PC-9 (cell line): ENCODE measurements around the gene BAK1. TPM values are rescaled to one million over a fixed set of nuclear protein-coding genes. Genes with fewer than 3 reads are reported as not detected.

Experiments used
- BruUV-seq: library from RNA; stranded (reverse); fragments of 400-500 nt; replicated peaks from 2 replicates; lab custom pipeline; 2021; lab: Mats Ljungman, UMichigan
- CTCF ChIA-PET: fragments of 300-600 bp; sonication (Branson Sonifier 250); formaldehyde crosslinking; loops from one replicate; lab custom pipeline; 2022; ENCODE audit warnings: antibody characterized with exemption; lab: Charles Lee
- POLR2A ChIA-PET: fragments of 300-600 bp; sonication (Branson Sonifier 250); formaldehyde crosslinking; loops from one replicate; lab custom pipeline; 2022; ENCODE audit warnings: antibody characterized with exemption; ENCODE audit not compliant: unreplicated experiment; lab: Charles Lee
- DNase-seq, 2 experiments: peaks; one replicate each; pipeline versions ENCODE4 v3.0.0 to v3.0.0-alpha.2; 2015 to 2022; ENCODE audit warnings: mixed read lengths in 1 of 2
- H2AFZ ChIP-seq: fragments of 200-600 bp; sonication (generic); 2 replicates; pipeline ENCODE4 v1.8.1; 2017; ENCODE audit warnings: antibody characterized with exemption
- H3F3A ChIP-seq: fragments of 200-600 bp; sonication (generic); 2 replicates; pipeline ENCODE4 v1.8.1; 2017; ENCODE audit warnings: antibody characterized with exemption, mild to moderate bottlenecking, low read depth; ENCODE audit not compliant: insufficient read depth
- H3K27ac ChIP-seq: fragments of 200-600 bp; sonication (generic); 2 replicates; pipeline ENCODE4 v1.6.1; 2016; ENCODE audit warnings: mixed run types
- H3K27me3 ChIP-seq: fragments of 200-600 bp; sonication (generic); 2 replicates; pipeline ENCODE4 v1.6.1; 2016; ENCODE audit warnings: low read depth, mixed run types; ENCODE audit not compliant: insufficient read depth
- H3K36me3 ChIP-seq: fragments of 200-600 bp; sonication (generic); 2 replicates; pipeline ENCODE4 v1.6.1; 2016; ENCODE audit warnings: low read depth, mixed run types
- H3K4me1 ChIP-seq: fragments of 200-600 bp; sonication (generic); replicated peaks from 2 replicates; pipeline ENCODE4 v1.6.1; 2016; ENCODE audit warnings: mixed run types; ENCODE audit not compliant: insufficient read depth
- H3K4me2 ChIP-seq: fragments of 200-600 bp; sonication (generic); 2 replicates; pipeline ENCODE4 v1.6.1; 2017; ENCODE audit warnings: mixed run types
- H3K4me3 ChIP-seq: fragments of 200-600 bp; sonication (generic); 2 replicates; pipeline ENCODE4 v1.6.1; 2016; ENCODE audit warnings: mixed run types
- H3K79me2 ChIP-seq: fragments of 200-600 bp; sonication (generic); 2 replicates; pipeline ENCODE4 v1.6.1; 2017; ENCODE audit warnings: low read depth, mixed run types
- H3K9me2 ChIP-seq: fragments of 200-600 bp; sonication (generic); 2 replicates; pipeline ENCODE4 v1.8.1; 2017; ENCODE audit warnings: mild to moderate bottlenecking; ENCODE audit not compliant: insufficient read depth
- H3K9me3 ChIP-seq: fragments of 200-600 bp; sonication (generic); 2 replicates; pipeline ENCODE4 v1.8.1; 2016; ENCODE audit warnings: low read depth; ENCODE audit not compliant: insufficient read depth
- H4K20me1 ChIP-seq: fragments of 200-600 bp; sonication (generic); 2 replicates; pipeline ENCODE4 v1.8.1; 2017; ENCODE audit not compliant: insufficient read depth
- CTCF ChIP-seq: fragments of 200-600 bp; sonication (generic); conservative IDR thresholded peaks from 2 replicates; pipeline ENCODE4 v1.6.1; 2017; ENCODE audit warnings: mixed run types, antibody characterized with exemption, mild to moderate bottlenecking, moderate library complexity
- EZH2 ChIP-seq: fragments of 200-600 bp; sonication (generic); IDR thresholded peaks from 2 replicates; pipeline ENCODE4 v1.8.0; 2017; ENCODE audit warnings: antibody characterized with exemption, low read depth
- intact Hi-C: fragments of 100-400 bp; cut with micrococcal nuclease; formaldehyde crosslinking; loops from one replicate; pipeline ENCODE4 v1.10.0; 2022; ENCODE audit not compliant: unreplicated experiment
- total RNA-seq: library from RNA; stranded (reverse); gene quantifications from 2 replicates; pipeline ENCODE4 v1.2.3, GENCODE V29; 2021

BAK1 gene
- total RNA-seq, 1 experiment from 2014 or later = 28.4 TPM

- Histone ChIP-seq H3K9me2 (no peaks in the 10 kb centered on the region), H3K36me3 (peaks cover 13% of the 10 kb centered on the region), H3K4me3 (peak overlapping the region; percentile 100), H3K79me2 (peaks cover 40% of the 10 kb centered on the region), H3F3A (peaks cover 58% of the 10 kb centered on the region), H3K9me3 (no peaks in the 10 kb centered on the region), H3K4me2 (peak overlapping the region; percentile 86), H3K27me3 (no peaks in the 10 kb centered on the region), H3K27ac (peak overlapping the region; percentile 69), H4K20me1 (peaks cover 23% of the 10 kb centered on the region), H2AFZ (peak overlapping the region; percentile 67), H3K4me1 (peaks cover 51% of the 10 kb centered on the region)
- peak; percentile 58 to 71 for DNase-seq
- CTCF ChIA-PET = no interaction called here
- TSS peak; percentile 65 for BruUV-seq
- POLR2A ChIA-PET = interaction anchor here (0.6 to 0.7 kb wide), 4 partner anchors 15 to 609 kb away, joined by 3 to 27 read pairs (median 15); no protein-coding TSS in a partner anchor
- TF ChIP-seq EZH2 = no peak
- TF ChIP-seq CTCF = no peak
- intact Hi-C loops = loop anchor here (1.0 to 2.0 kb wide), 3 partner anchors 9 to 52 kb away; no protein-coding TSS in a partner anchor
These were observed 40.2 kb upstream of the BAK1 start for GRCh38 chr6:33620158-33620855.

GRCh38 chr6:33619166-33619840 is 39.2 kb upstream of the BAK1 start:
- Histone ChIP-seq H3K9me3 (no peaks in the 10 kb centered on the region), H3K4me3 (peak overlapping the region; percentile 100), H3K4me2 (peak overlapping the region; percentile 86), H3K27me3 (no peaks in the 10 kb centered on the region), H2AFZ (peak overlapping the region; percentile 67; the same call in 1 of the 2 replicates), H4K20me1 (peaks cover 13% of the 10 kb centered on the region), H3F3A (peaks cover 57% of the 10 kb centered on the region), H3K4me1 (peaks cover 57% of the 10 kb centered on the region), H3K9me2 (no peaks in the 10 kb centered on the region), H3K36me3 (peaks cover 8% of the 10 kb centered on the region), H3K27ac (peak overlapping the region; percentile 69), H3K79me2 (peaks cover 30% of the 10 kb centered on the region)
- DNase-seq = no peak
- ChIA-PET CTCF (no interaction called here), POLR2A (no interaction called here)
- no peak for TF ChIP-seq CTCF
- TF ChIP-seq EZH2 = no peak
- intact Hi-C loops = no loop called here
- BruUV-seq = no TSS peak

GRCh38 chr6:33616913-33617312 is 36.8 kb upstream of the BAK1 start:
- Histone ChIP-seq H3K4me2 (peak overlapping the region; percentile 10; the same call in 1 of the 2 replicates), H3K79me2 (peaks cover 6% of the 10 kb centered on the region), H3K27ac (0 out of 2 replicates have a peak overlapping the region, but pooled peaks have one; percentile 31), H2AFZ (no peak overlapping the region), H3K4me3 (no peak overlapping the region), H3K9me2 (no peaks in the 10 kb centered on the region), H3K9me3 (no peaks in the 10 kb centered on the region), H3K27me3 (no peaks in the 10 kb centered on the region), H3K36me3 (no peaks in the 10 kb centered on the region), H3F3A (peaks cover 60% of the 10 kb centered on the region), H4K20me1 (no peaks in the 10 kb centered on the region), H3K4me1 (peaks cover 62% of the 10 kb centered on the region)
- TF ChIP-seq EZH2 (no peak), CTCF (no peak)
- peak in 1 of 2 experiments; percentile 91 for DNase-seq
- CTCF ChIA-PET = interaction anchor here (0.6 kb wide), 1 partner anchor 15 kb away, joined by 4 read pairs; no protein-coding TSS in a partner anchor
- intact Hi-C loops = no loop called here
- no TSS peak for BruUV-seq
- POLR2A ChIA-PET = interaction anchor here (0.7 kb wide), 1 partner anchor 159 kb away, joined by 6 read pairs; no protein-coding TSS in a partner anchor
